ENCODE data around the gene COL27A1.
"Not testable (repeated sequence)": the region's sequence is repeated elsewhere in the genome, so short reads cannot be mapped to it uniquely, and the experiment has no call there.

Gene COL27A1

GRCh38 chr9:114321759-114322158 lies 166.4 kb downstream of the COL27A1 start:
- no peaks in the 10 kb centered on the region for H3K9me3 ChIP-seq
- H3K4me3 ChIP-seq (ENCODE audit: low read depth in 1 of 2, low read length in 1 of 2): no peak overlapping the region
- peaks cover 71 to 77% of the 10 kb centered on the region in 2 experiments for H3K4me1 ChIP-seq (ENCODE audit: control insufficient read depth in 1 of 2, insufficient read depth in 1 of 2, low read depth in 1 of 2, low read length in 1 of 2)
- H3K36me3 ChIP-seq: peaks cover 6% of the 10 kb centered on the region
- H3K27ac ChIP-seq: no peak overlapping the region
- H3K27me3 ChIP-seq: no peaks in the 10 kb centered on the region
- TF ChIP-seq CTCF (IDR thresholded peaks at IDR 0.05): no peak

GRCh38 chr9:114322160-114322818 lies 167.0 kb downstream of the COL27A1 start:
- not testable (repeated sequence) for H3K27me3 ChIP-seq, H3K36me3 ChIP-seq, H3K9me3 ChIP-seq
- Histone ChIP-seq H3K4me3 (ENCODE audit: low read depth in 1 of 2, low read length in 1 of 2) (peak overlapping the region in 1 of 2 experiments; percentile 34), H3K27ac (peak overlapping the region; percentile 61), H3K4me1 (ENCODE audit: control insufficient read depth in 1 of 2, insufficient read depth in 1 of 2, low read depth in 1 of 2, low read length in 1 of 2) (peaks cover 66 to 71% of the 10 kb centered on the region in 2 experiments)

- H3K27ac ChIP-seq: peak within 1 kb of the TSS; percentile 63
- H3K4me1 ChIP-seq (ENCODE audit: control insufficient read depth in 1 of 2, insufficient read depth in 1 of 2, low read depth in 1 of 2, low read length in 1 of 2): peaks cover 61 to 68% of the 10 kb centered on the region in 2 experiments
- H3K36me3 ChIP-seq, H3K9me3 ChIP-seq, H3K27me3 ChIP-seq: not testable (repeated sequence)
- H3K4me3 ChIP-seq (ENCODE audit: low read depth in 1 of 2, low read length in 1 of 2): peak within 1 kb of the TSS; percentile 24 to 58
Measured at GRCh38 chr9:114322831-114323531, 167.6 kb downstream of the COL27A1 start, which contains the start of gene ORM1. Gene ORM1, plus strand, starts transcription at chr9:114323098. Its CDS starts 36 bp downstream, at chr9:114323134.

- Histone ChIP-seq H3K4me1 (ENCODE audit: control insufficient read depth in 1 of 2, insufficient read depth in 1 of 2, low read depth in 1 of 2, low read length in 1 of 2) (peaks cover 61 to 68% of the 10 kb centered on the region in 2 experiments), H3K4me3 (ENCODE audit: low read depth in 1 of 2, low read length in 1 of 2) (peak overlapping the region; percentile 24 to 58), H3K27ac (peak overlapping the region; percentile 63)
- not testable (repeated sequence) for H3K9me3 ChIP-seq, H3K27me3 ChIP-seq, H3K36me3 ChIP-seq
Measured at GRCh38 chr9:114323849-114324248, 168.5 kb downstream of the COL27A1 start.

GRCh38 chr9:114324492-114324891 lies 169.2 kb downstream of the COL27A1 start:
- Histone ChIP-seq H3K4me3 (ENCODE audit: low read depth in 1 of 2, low read length in 1 of 2) (peak overlapping the region; percentile 24 to 58), H3K4me1 (ENCODE audit: control insufficient read depth in 1 of 2, insufficient read depth in 1 of 2, low read depth in 1 of 2, low read length in 1 of 2) (peaks cover 60 to 66% of the 10 kb centered on the region in 2 experiments), H3K27me3 (no peaks in the 10 kb centered on the region), H3K27ac (peak overlapping the region; percentile 63), H3K9me3 (no peaks in the 10 kb centered on the region), H3K36me3 (peaks cover 6% of the 10 kb centered on the region)
- TF ChIP-seq CTCF (IDR thresholded peaks at IDR 0.05): no peak

GRCh38 chr9:114324965-114325364 lies 169.6 kb downstream of the COL27A1 start:
- H3K27ac ChIP-seq: peak overlapping the region; percentile 63
- not testable (repeated sequence) for H3K36me3 ChIP-seq; H3K4me3 ChIP-seq (ENCODE audit: low read depth in 1 of 2, low read length in 1 of 2); H3K9me3 ChIP-seq; H3K27me3 ChIP-seq
- peaks cover 56 to 61% of the 10 kb centered on the region in 2 experiments for H3K4me1 ChIP-seq (ENCODE audit: control insufficient read depth in 1 of 2, insufficient read depth in 1 of 2, low read depth in 1 of 2, low read length in 1 of 2)

GRCh38 chr9:114325684-114326254 lies 170.4 kb downstream of the COL27A1 start:
- not testable (repeated sequence) for H3K4me3 ChIP-seq (ENCODE audit: low read depth in 1 of 2, low read length in 1 of 2); H3K27me3 ChIP-seq; H3K36me3 ChIP-seq; H3K9me3 ChIP-seq
- H3K27ac ChIP-seq: peak overlapping the region; percentile 45
- H3K4me1 ChIP-seq (ENCODE audit: control insufficient read depth in 1 of 2, insufficient read depth in 1 of 2, low read depth in 1 of 2, low read length in 1 of 2): peaks cover 52 to 59% of the 10 kb centered on the region in 2 experiments

- peaks cover 35 to 50% of the 10 kb centered on the region in 2 experiments for H3K4me1 ChIP-seq (ENCODE audit: control insufficient read depth in 1 of 2, insufficient read depth in 1 of 2, low read depth in 1 of 2, low read length in 1 of 2)
- H3K4me3 ChIP-seq (ENCODE audit: low read depth in 1 of 2, low read length in 1 of 2): no peak overlapping the region
- no peaks in the 10 kb centered on the region for H3K27me3 ChIP-seq
- H3K27ac ChIP-seq: peak overlapping the region; percentile 49
- peaks cover 6% of the 10 kb centered on the region for H3K36me3 ChIP-seq
- H3K9me3 ChIP-seq: no peaks in the 10 kb centered on the region
- no peak for TF ChIP-seq CTCF (IDR thresholded peaks at IDR 0.05)
Measured at GRCh38 chr9:114327749-114328148, 172.4 kb downstream of the COL27A1 start.

- Histone ChIP-seq H3K4me1 (ENCODE audit: control insufficient read depth in 1 of 2, insufficient read depth in 1 of 2, low read depth in 1 of 2, low read length in 1 of 2) (peaks cover 35 to 50% of the 10 kb centered on the region in 2 experiments), H3K27ac (peak overlapping the region; percentile 49)
- H3K4me3 ChIP-seq (ENCODE audit: low read depth in 1 of 2, low read length in 1 of 2); H3K9me3 ChIP-seq; H3K27me3 ChIP-seq; H3K36me3 ChIP-seq: not testable (repeated sequence)
Measured at GRCh38 chr9:114328357-114328820, 173.1 kb downstream of the COL27A1 start.

- peak overlapping the region; percentile 49 for H3K27ac ChIP-seq
- H3K27me3 ChIP-seq: not testable (repeated sequence)
Measured at GRCh38 chr9:114328937-114329624, 173.7 kb downstream of the COL27A1 start.

More at GRCh38 chr9:114328937-114329624, 173.7 kb downstream of the COL27A1 start:
- H3K9me3 ChIP-seq; H3K4me3 ChIP-seq (ENCODE audit: low read depth in 1 of 2, low read length in 1 of 2); H3K36me3 ChIP-seq: not testable (repeated sequence)
- peaks cover 31 to 44% of the 10 kb centered on the region in 2 experiments for H3K4me1 ChIP-seq (ENCODE audit: control insufficient read depth in 1 of 2, insufficient read depth in 1 of 2, low read depth in 1 of 2, low read length in 1 of 2)

Measured in neutrophil (primary cell).